ENCODE measurements around the gene TAS2R16. TPM values are rescaled to one million over a fixed set of nuclear protein-coding genes. Genes with fewer than 3 reads are reported as not detected.

The TAS2R16 gene
- total RNA-seq, 1 donor: not detected

Other genes starting within 250 kb of the TAS2R16 start
- not detected for gene CADPS2, start 109.2 kb downstream of the TAS2R16 start, total RNA-seq
- not detected for gene SLC13A1, start 204.3 kb upstream of the TAS2R16 start, total RNA-seq

Data from mononuclear cell (primary cell).